ENCODE measurements around the gene FIGNL2. TPM values are rescaled to one million over a fixed set of nuclear protein-coding genes. Genes with fewer than 3 reads are reported as not detected.

The FIGNL2 gene
- total and polyA plus RNA-seq, 4 donors = 0.06 to 0.70 (median 0.33) TPM

DNA sequence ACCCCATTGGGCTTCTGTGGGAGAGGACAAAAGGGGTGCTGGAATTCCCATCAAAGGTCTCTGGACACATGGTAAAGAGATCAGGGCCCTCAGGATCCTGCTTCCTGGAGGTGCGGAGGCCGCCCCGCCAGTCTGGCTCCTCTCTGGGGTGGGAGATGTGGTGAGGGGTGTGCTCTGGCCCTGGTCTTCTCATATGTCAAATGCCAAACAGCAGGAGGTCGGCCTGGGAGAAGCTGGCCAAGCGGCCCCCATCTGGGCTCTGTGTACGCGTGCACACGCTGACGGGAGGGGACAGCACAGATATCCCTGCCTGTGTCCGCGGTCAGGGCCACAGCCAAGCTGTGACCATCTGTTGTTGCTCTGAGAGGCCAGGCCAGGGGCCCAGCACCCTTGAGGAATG, 14.1 kb downstream of the FIGNL2 start:
- no peak overlapping the region for H3K27ac ChIP-seq (ENCODE audit: low read depth in 1 of 2, low read length in 2 of 2)
- no peak overlapping the region for H3K4me3 ChIP-seq (ENCODE audit: low read depth in 1 of 3, low read length in 3 of 3)
- no peak for TF ChIP-seq NR2F2 (IDR thresholded peaks at IDR 0.05)
- no peak for TF ChIP-seq EGR1 (IDR thresholded peaks at IDR 0.05; ENCODE audit: low read depth in 2 of 2)
- no peak for TF ChIP-seq TAF1 (conservative IDR thresholded peaks at IDR 0.05)
- no peak for TF ChIP-seq RAD21 (IDR thresholded peaks at IDR 0.05)
- no peak for TF ChIP-seq HNF4A (conservative IDR thresholded peaks at IDR 0.05)
- no peak for TF ChIP-seq GABPA (IDR thresholded peaks at IDR 0.05 in 1 of 2, conservative IDR thresholded peaks at IDR 0.05 in 1 of 2)
- TF ChIP-seq, protein P1, sequence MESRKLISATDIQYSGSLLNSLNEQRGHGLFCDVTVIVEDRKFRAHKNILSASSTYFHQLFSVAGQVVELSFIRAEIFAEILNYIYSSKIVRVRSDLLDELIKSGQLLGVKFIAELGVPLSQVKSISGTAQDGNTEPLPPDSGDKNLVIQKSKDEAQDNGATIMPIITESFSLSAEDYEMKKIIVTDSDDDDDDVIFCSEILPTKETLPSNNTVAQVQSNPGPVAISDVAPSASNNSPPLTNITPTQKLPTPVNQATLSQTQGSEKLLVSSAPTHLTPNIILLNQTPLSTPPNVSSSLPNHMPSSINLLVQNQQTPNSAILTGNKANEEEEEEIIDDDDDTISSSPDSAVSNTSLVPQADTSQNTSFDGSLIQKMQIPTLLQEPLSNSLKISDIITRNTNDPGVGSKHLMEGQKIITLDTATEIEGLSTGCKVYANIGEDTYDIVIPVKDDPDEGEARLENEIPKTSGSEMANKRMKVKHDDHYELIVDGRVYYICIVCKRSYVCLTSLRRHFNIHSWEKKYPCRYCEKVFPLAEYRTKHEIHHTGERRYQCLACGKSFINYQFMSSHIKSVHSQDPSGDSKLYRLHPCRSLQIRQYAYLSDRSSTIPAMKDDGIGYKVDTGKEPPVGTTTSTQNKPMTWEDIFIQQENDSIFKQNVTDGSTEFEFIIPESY (IDR thresholded peaks at IDR 0.05) = no peak
- no peak for TF ChIP-seq FOXA2 (IDR thresholded peaks at IDR 0.05)
- TF ChIP-seq SP1 (IDR thresholded peaks at IDR 0.05) = no peak
- TF ChIP-seq FOXA1 (IDR thresholded peaks at IDR 0.05) = no peak
- TF ChIP-seq, protein P2, sequence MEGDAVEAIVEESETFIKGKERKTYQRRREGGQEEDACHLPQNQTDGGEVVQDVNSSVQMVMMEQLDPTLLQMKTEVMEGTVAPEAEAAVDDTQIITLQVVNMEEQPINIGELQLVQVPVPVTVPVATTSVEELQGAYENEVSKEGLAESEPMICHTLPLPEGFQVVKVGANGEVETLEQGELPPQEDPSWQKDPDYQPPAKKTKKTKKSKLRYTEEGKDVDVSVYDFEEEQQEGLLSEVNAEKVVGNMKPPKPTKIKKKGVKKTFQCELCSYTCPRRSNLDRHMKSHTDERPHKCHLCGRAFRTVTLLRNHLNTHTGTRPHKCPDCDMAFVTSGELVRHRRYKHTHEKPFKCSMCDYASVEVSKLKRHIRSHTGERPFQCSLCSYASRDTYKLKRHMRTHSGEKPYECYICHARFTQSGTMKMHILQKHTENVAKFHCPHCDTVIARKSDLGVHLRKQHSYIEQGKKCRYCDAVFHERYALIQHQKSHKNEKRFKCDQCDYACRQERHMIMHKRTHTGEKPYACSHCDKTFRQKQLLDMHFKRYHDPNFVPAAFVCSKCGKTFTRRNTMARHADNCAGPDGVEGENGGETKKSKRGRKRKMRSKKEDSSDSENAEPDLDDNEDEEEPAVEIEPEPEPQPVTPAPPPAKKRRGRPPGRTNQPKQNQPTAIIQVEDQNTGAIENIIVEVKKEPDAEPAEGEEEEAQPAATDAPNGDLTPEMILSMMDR (IDR thresholded peaks at IDR 0.05; ENCODE audit: low read depth, low read length, missing input control) = no peak
- TF ChIP-seq, protein P3, sequence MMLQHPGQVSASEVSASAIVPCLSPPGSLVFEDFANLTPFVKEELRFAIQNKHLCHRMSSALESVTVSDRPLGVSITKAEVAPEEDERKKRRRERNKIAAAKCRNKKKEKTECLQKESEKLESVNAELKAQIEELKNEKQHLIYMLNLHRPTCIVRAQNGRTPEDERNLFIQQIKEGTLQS (IDR thresholded peaks at IDR 0.05) = no peak
- no peak for TF ChIP-seq HNF4G (IDR thresholded peaks at IDR 0.05)
- H3K4me1 ChIP-seq (ENCODE audit: control insufficient read depth in 4 of 4, insufficient read depth in 4 of 4, low read length in 3 of 4) = peaks cover 0 to 5% (median 2%) of the 10 kb centered on the region in 4 donors
- no peaks in the 10 kb centered on the region for H3K27me3 ChIP-seq (ENCODE audit: control insufficient read depth in 4 of 4, insufficient read depth in 4 of 4, low read length in 3 of 4)
- no peak for DNase-seq (ENCODE audit: low spot score)
- no peaks in the 10 kb centered on the region for H3K9me3 ChIP-seq (ENCODE audit: control insufficient read depth in 4 of 4, low read length in 3 of 4)
- H3K9ac ChIP-seq (ENCODE audit: low read depth in 1 of 2, low read length in 2 of 2) = no peak overlapping the region
- H3K36me3 ChIP-seq (ENCODE audit: control insufficient read depth in 4 of 4, insufficient read depth in 3 of 4, low read depth in 1 of 4, low read length in 3 of 4) = no peaks in the 10 kb centered on the region
- WGBS = 87% methylated on average over 11 of the region's 11 CpGs

DNA sequence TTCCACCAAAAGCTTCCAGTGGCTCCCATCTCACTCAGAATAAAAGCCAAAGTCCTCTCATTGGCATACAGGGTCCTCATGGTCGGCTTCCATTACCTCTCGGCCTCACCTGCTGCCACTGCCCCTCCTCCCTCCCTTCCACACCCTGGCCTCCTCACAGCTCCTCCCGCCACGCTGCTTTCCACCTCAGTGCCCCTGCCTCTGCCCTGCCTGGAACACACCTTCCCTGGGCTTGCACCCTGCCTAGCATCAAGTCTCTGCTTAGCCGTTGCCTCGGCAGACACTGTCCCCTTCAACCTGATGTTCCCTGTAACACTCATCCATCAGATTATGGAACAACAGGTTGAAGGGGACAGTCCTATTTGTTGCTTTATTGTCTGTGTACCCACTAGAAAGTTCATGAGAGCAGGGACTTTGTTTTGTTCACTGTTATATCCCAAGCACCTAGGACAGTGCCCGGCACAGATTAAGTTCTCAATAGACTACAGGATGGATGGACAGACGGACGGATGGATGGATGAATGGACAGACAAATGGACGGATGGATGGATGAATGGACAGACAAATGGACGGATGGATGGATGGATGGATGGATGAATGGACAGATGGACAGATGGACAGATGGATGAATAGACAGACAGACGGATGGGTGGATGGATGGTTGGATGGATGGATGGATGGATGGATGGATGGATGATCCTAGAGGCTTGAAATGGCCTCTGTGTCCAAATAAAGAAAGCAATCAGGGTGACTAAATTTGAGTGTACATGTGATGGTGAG, 14.9 kb downstream of the FIGNL2 start:
- 91% methylated on average over 12 of the region's 12 CpGs for WGBS
- TF ChIP-seq HNF4A (conservative IDR thresholded peaks at IDR 0.05) (no peak), HNF4G (IDR thresholded peaks at IDR 0.05) (no peak), FOXA1 (IDR thresholded peaks at IDR 0.05) (no peak), NR2F2 (IDR thresholded peaks at IDR 0.05) (no peak), TAF1 (conservative IDR thresholded peaks at IDR 0.05) (no peak), EGR1 (IDR thresholded peaks at IDR 0.05; ENCODE audit: low read depth in 2 of 2) (no peak), SP1 (IDR thresholded peaks at IDR 0.05) (no peak), RXRA (IDR thresholded peaks at IDR 0.05) (no peak), RAD21 (IDR thresholded peaks at IDR 0.05) (no peak), GABPA (IDR thresholded peaks at IDR 0.05 in 1 of 2, conservative IDR thresholded peaks at IDR 0.05 in 1 of 2) (no peak), FOXA2 (IDR thresholded peaks at IDR 0.05) (no peak), YY1 (IDR thresholded peaks at IDR 0.05) (no peak), JUND (IDR thresholded peaks at IDR 0.05) (no peak)
- TF ChIP-seq, protein P3 (IDR thresholded peaks at IDR 0.05) = no peak
- TF ChIP-seq, protein P1 (IDR thresholded peaks at IDR 0.05) = no peak
- TF ChIP-seq, protein P4, sequence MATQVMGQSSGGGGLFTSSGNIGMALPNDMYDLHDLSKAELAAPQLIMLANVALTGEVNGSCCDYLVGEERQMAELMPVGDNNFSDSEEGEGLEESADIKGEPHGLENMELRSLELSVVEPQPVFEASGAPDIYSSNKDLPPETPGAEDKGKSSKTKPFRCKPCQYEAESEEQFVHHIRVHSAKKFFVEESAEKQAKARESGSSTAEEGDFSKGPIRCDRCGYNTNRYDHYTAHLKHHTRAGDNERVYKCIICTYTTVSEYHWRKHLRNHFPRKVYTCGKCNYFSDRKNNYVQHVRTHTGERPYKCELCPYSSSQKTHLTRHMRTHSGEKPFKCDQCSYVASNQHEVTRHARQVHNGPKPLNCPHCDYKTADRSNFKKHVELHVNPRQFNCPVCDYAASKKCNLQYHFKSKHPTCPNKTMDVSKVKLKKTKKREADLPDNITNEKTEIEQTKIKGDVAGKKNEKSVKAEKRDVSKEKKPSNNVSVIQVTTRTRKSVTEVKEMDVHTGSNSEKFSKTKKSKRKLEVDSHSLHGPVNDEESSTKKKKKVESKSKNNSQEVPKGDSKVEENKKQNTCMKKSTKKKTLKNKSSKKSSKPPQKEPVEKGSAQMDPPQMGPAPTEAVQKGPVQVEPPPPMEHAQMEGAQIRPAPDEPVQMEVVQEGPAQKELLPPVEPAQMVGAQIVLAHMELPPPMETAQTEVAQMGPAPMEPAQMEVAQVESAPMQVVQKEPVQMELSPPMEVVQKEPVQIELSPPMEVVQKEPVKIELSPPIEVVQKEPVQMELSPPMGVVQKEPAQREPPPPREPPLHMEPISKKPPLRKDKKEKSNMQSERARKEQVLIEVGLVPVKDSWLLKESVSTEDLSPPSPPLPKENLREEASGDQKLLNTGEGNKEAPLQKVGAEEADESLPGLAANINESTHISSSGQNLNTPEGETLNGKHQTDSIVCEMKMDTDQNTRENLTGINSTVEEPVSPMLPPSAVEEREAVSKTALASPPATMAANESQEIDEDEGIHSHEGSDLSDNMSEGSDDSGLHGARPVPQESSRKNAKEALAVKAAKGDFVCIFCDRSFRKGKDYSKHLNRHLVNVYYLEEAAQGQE (IDR thresholded peaks at IDR 0.05) = no peak
- TF ChIP-seq, protein P2 (IDR thresholded peaks at IDR 0.05; ENCODE audit: low read depth, low read length, missing input control) = no peak
- no peaks in the 10 kb centered on the region for H3K27me3 ChIP-seq (ENCODE audit: control insufficient read depth in 4 of 4, insufficient read depth in 4 of 4, low read length in 3 of 4)

More for the DNA sequence above, 14.9 kb downstream of the FIGNL2 start:
- H3K27ac ChIP-seq (ENCODE audit: low read depth in 1 of 2, low read length in 2 of 2) = no peak overlapping the region
- no peak for DNase-seq (ENCODE audit: low spot score)
- no peak overlapping the region for H3K9ac ChIP-seq (ENCODE audit: low read depth in 1 of 2, low read length in 2 of 2)
- no peaks in the 10 kb centered on the region for H3K36me3 ChIP-seq (ENCODE audit: control insufficient read depth in 4 of 4, insufficient read depth in 3 of 4, low read depth in 1 of 4, low read length in 3 of 4)
- peaks cover 0 to 5% (median 2%) of the 10 kb centered on the region in 4 donors for H3K4me1 ChIP-seq (ENCODE audit: control insufficient read depth in 4 of 4, insufficient read depth in 4 of 4, low read length in 3 of 4)
- H3K4me3 ChIP-seq (ENCODE audit: low read depth in 1 of 3, low read length in 3 of 3) = no peak overlapping the region
- H3K9me3 ChIP-seq (ENCODE audit: control insufficient read depth in 4 of 4, low read length in 3 of 4) = no peaks in the 10 kb centered on the region
